GM12875 (cell line): ENCODE results near the gene LZTS2.
A peak's percentile ranks its signal among the peaks of the same experiment; 100 is the strongest.

ENCODE experiments used
- H3K4me3 ChIP-seq: one replicate; pipeline ENCODE4 v1.5.1; 2011; ENCODE audit warnings: low read depth, low read length, control low read depth
- CTCF ChIP-seq: IDR thresholded peaks from 2 replicates; pipeline ENCODE4 v1.5.1; 2011; ENCODE audit warnings: low read depth, mild to moderate bottlenecking, control low read depth, inconsistent platforms, low read length, moderate library complexity, borderline replicate concordance; ENCODE audit not compliant: insufficient read depth

The LZTS2 gene

GRCh38 chr10:101036726-101037125 is 37.1 kb downstream of the LZTS2 start:
- no peak overlapping the region for H3K4me3 ChIP-seq
- TF ChIP-seq CTCF, result no peak

- no peak for TF ChIP-seq CTCF
- H3K4me3 ChIP-seq, result no peak overlapping the region
These were observed 38.9 kb downstream of the LZTS2 start for GRCh38 chr10:101038484-101038883.

GRCh38 chr10:101040061-101040460 is 40.5 kb downstream of the LZTS2 start:
- TF ChIP-seq CTCF, result no peak
- H3K4me3 ChIP-seq, result no peak overlapping the region

- H3K4me3 ChIP-seq, result no peak overlapping the region
- no peak for TF ChIP-seq CTCF
These were observed 41.2 kb downstream of the LZTS2 start for GRCh38 chr10:101040851-101041250.

- no peak overlapping the region for H3K4me3 ChIP-seq
- peak; percentile 79 for TF ChIP-seq CTCF
These were observed 41.7 kb downstream of the LZTS2 start for GRCh38 chr10:101041252-101041761.

DNA sequence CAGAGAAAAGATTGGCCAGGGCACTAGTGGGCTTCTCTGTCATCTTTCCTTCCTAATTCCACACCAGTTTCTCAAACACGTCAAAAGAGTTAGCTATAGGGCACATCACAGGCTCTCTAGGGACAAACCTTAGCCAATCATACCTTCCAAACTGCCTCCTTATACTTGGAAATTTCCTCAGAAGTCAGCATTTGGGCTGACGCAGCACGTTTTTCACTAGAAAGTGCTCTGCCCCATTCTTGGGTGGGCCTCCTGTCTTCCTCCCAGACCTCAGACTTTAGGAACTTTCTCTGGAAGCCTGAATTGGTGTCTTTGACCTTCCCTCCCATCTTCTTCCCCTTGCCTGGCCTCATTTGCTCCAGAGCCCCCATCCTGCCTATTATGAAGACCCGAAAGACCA is 42.5 kb downstream of the LZTS2 start:
- no peak for TF ChIP-seq CTCF
- no peak overlapping the region for H3K4me3 ChIP-seq

DNA sequence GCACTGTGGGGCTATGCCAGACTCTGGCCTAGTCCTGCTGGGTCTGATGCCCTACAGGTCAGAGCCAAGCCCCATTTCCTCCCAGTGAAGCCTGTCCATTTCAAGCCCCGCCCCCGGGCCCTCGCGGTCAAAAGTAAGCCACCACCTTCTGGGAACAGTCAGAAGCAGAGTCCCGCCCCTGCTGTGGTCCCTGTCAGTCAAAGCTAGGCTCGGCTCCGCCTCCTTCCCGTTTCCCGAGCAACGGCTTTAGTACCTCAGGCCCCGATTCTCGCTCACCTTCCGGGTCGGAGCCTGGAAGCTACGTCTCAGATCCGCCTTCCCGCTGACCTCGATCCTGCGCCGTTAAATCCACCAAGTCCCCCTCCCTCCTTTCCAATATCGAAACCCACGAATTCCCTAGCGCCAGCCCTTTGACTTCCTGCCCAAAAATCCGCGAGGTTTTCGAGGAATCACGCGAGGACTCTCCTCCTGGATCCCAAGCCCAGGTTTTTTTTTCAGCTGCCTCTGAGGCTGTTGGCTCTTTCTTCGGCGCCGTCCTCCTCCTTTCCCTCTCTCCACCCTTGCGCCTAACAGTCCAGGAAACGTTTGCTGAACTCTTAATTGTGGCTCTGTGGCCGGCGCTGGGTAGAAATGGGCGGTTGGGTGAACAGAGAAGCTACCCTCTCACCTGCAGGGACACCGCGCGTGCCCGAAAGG is 43.2 kb downstream of the LZTS2 start:
- TF ChIP-seq CTCF, result no peak
- peak overlapping the region; percentile 58 for H3K4me3 ChIP-seq
